Uterus (tissue), 2 donors: ENCODE measurements around the gene SNAPC4.

Experiments
- POLR2A ChIP-seq, 2 donors: fragments of 450-650 bp; IDR thresholded peaks; one replicate each; pipeline ENCODE4 v1.6.1; 2016; ENCODE audit warnings: antibody characterized with exemption in 2 of 2, mild to moderate bottlenecking in 1 of 2, moderate library complexity in 1 of 2
- TF ChIP-seq, protein P1 (sequence below), 4 experiments: fragments of 200-600 bp in 2 of 4; fragments of 450-650 bp in 2 of 4; sonication (generic) in 2 of 4; IDR thresholded peaks; one replicate each; pipeline ENCODE4 v1.5.1; 2016 to 2019; ENCODE audit warnings: antibody characterized with exemption in 4 of 4, mild to moderate bottlenecking in 2 of 4, moderate library complexity in 1 of 4

DNA sequence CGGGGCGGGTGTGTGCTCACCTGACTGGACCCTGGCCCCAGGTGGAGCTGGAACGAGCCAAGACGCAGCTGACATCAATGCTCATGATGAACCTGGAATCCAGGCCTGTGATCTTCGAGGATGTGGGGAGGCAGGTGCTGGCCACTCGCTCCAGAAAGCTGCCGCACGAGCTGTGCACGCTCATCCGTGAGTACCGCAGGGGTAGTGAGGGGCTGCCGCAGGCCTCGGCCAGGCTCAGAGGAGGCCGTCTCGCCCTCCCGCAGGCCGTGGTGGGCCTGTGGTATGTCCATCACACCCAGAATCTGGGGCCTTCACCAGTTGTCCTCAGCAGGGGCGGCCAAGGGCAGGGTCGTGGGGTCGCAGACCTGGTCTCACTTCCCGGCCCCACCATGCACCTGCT, 21.8 kb upstream of the SNAPC4 start:
- TF ChIP-seq, protein P1, sequence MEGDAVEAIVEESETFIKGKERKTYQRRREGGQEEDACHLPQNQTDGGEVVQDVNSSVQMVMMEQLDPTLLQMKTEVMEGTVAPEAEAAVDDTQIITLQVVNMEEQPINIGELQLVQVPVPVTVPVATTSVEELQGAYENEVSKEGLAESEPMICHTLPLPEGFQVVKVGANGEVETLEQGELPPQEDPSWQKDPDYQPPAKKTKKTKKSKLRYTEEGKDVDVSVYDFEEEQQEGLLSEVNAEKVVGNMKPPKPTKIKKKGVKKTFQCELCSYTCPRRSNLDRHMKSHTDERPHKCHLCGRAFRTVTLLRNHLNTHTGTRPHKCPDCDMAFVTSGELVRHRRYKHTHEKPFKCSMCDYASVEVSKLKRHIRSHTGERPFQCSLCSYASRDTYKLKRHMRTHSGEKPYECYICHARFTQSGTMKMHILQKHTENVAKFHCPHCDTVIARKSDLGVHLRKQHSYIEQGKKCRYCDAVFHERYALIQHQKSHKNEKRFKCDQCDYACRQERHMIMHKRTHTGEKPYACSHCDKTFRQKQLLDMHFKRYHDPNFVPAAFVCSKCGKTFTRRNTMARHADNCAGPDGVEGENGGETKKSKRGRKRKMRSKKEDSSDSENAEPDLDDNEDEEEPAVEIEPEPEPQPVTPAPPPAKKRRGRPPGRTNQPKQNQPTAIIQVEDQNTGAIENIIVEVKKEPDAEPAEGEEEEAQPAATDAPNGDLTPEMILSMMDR (IDR thresholded peaks at IDR 0.05) = no peak
- no peak for TF ChIP-seq POLR2A (IDR thresholded peaks at IDR 0.05)
